H1 (cell line): ENCODE measurements around the gene SLAMF1. TPM values are rescaled to one million over a fixed set of nuclear protein-coding genes. Genes with fewer than 3 reads are reported as not detected.

Experiments
- CTCF ChIA-PET: fragments of 300-600 bp; sonication (Branson Sonifier 250); formaldehyde crosslinking; loops from one replicate; lab custom pipeline; 2021; ENCODE audit not compliant: partially characterized antibody; lab: Charles Lee
- POLR2A ChIA-PET: fragments of 300-600 bp; sonication (Branson Sonifier 250); formaldehyde crosslinking; loops from one replicate; lab custom pipeline; 2021; ENCODE audit warnings: inconsistent platforms; ENCODE audit not compliant: partially characterized antibody; lab: Charles Lee
- DNase-seq, 2 experiments: peaks; one replicate each; pipeline versions ENCODE4 v3.0.0 to v3.0.0-alpha.2; 2010 to 2022; ENCODE audit warnings: low spot score in 2 of 2, low read depth in 1 of 2, mixed read lengths in 1 of 2
- FAIRE-seq: peaks from 2 replicates; lab custom pipeline; 2011; peaks lifted over from hg19 to GRCh38; lab: Jason Lieb, UNC
- H2AFZ ChIP-seq: 2 replicates; pipeline ENCODE4 v1.8.1; 2012; ENCODE audit warnings: low read length, inconsistent platforms
- H2AK5ac ChIP-seq: 2 replicates; pipeline ENCODE4 v1.6.1; 2013; ENCODE audit warnings: low read depth, low read length
- H2BK120ac ChIP-seq: replicated peaks from 2 replicates; pipeline ENCODE3; 2013; ENCODE audit warnings: low read depth, low read length, inconsistent platforms
- H2BK12ac ChIP-seq: 2 replicates; pipeline ENCODE4 v1.6.1; 2013; ENCODE audit warnings: low read depth, low read length
- H2BK15ac ChIP-seq: 2 replicates; pipeline ENCODE4 v1.6.1; 2013; ENCODE audit warnings: low read length
- H2BK20ac ChIP-seq: 2 replicates; pipeline ENCODE4 v1.6.1; 2013; ENCODE audit warnings: low read length
- H2BK5ac ChIP-seq: 2 replicates; pipeline ENCODE4 v1.6.1; 2013; ENCODE audit warnings: low read depth, low read length
- H3K14ac ChIP-seq: 2 replicates; pipeline ENCODE4 v1.6.1; 2013; ENCODE audit warnings: inconsistent platforms; ENCODE audit not compliant: insufficient read length
- H3K18ac ChIP-seq: 2 replicates; pipeline ENCODE4 v1.6.1; 2013; ENCODE audit warnings: low read length; ENCODE audit errors: extremely low read depth
- H3K23ac ChIP-seq: 2 replicates; pipeline ENCODE4 v1.6.1; 2013; ENCODE audit warnings: inconsistent platforms; ENCODE audit not compliant: insufficient read length
- H3K23me2 ChIP-seq: 2 replicates; pipeline ENCODE4 v1.6.1; 2013; ENCODE audit warnings: low read depth, low read length
- H3K27ac ChIP-seq: 2 replicates; pipeline ENCODE4 v1.6.1; 2011; ENCODE audit warnings: low read depth, low read length, inconsistent platforms
- H3K27me3 ChIP-seq, 4 experiments: replicated peaks in 1 of 4; 1 replicate in 1 of 4; 2 replicates in 3 of 4; pipeline versions ENCODE4 v1.6.1 to v1.8.1; 2011 to 2013; ENCODE audit warnings: low read length in 3 of 4, mild to moderate bottlenecking in 3 of 4, inconsistent platforms in 2 of 4, mixed read lengths in 2 of 4, moderate library complexity in 1 of 4; ENCODE audit not compliant: control insufficient read depth in 3 of 4, insufficient read depth in 3 of 4; ENCODE audit errors: extremely low read depth in 1 of 4
- H3K36me3 ChIP-seq, 4 experiments: 2 replicates each; pipeline versions ENCODE4 v1.6.1 to v1.8.1; 2011 to 2013; ENCODE audit warnings: mild to moderate bottlenecking in 4 of 4, low read length in 3 of 4, moderate library complexity in 2 of 4, control low read depth in 1 of 4, inconsistent platforms in 1 of 4; ENCODE audit not compliant: insufficient read depth in 4 of 4, control insufficient read depth in 2 of 4
- H3K4ac ChIP-seq: replicated peaks from 2 replicates; pipeline ENCODE3; 2013; ENCODE audit warnings: low read length, low read depth, mixed read lengths, inconsistent platforms; ENCODE audit not compliant: insufficient read length
- H3K4me1 ChIP-seq, 4 experiments: replicated peaks in 1 of 4; 1 replicate in 1 of 4; 2 replicates in 3 of 4; pipeline versions ENCODE4 v1.6.1 to v1.8.1; 2011 to 2013; ENCODE audit warnings: low read length in 3 of 4, inconsistent platforms in 2 of 4, mixed read lengths in 1 of 4; ENCODE audit not compliant: insufficient read depth in 4 of 4, control insufficient read depth in 3 of 4
- H3K4me2 ChIP-seq, 2 experiments: 2 replicates each; pipeline versions ENCODE4 v1.6.1 to v1.8.1; 2011 to 2013; ENCODE audit warnings: low read depth in 2 of 2, low read length in 2 of 2, control low read depth in 1 of 2, inconsistent platforms in 1 of 2, mild to moderate bottlenecking in 1 of 2; ENCODE audit not compliant: insufficient read depth in 1 of 2
- H3K4me3 ChIP-seq, 4 experiments: fragments of 200-600, 300-600 bp in 1 of 4; sonication (generic), shearing (Covaris generic), sonication (Bioruptor Twin) in 1 of 4; 2 replicates each; pipeline versions ENCODE4 v1.5.1 to v1.8.1; 2011 to 2016; ENCODE audit warnings: low read length in 4 of 4, low read depth in 3 of 4, control low read depth in 2 of 4, inconsistent platforms in 2 of 4, mild to moderate bottlenecking in 2 of 4, mixed read lengths in 1 of 4, moderate library complexity in 1 of 4; ENCODE audit not compliant: insufficient read depth in 2 of 4; ENCODE audit errors: extremely low read depth in 1 of 4
- H3K56ac ChIP-seq: replicated peaks from 2 replicates; pipeline ENCODE3; 2013; ENCODE audit warnings: low read depth, mild to moderate bottlenecking, mixed read lengths, low read length, inconsistent platforms; ENCODE audit not compliant: insufficient read length
- H3K79me1 ChIP-seq: 2 replicates; pipeline ENCODE4 v1.6.1; 2013; ENCODE audit warnings: low read depth, low read length, control low read depth
- H3K79me2 ChIP-seq, 2 experiments: 2 replicates each; pipeline versions ENCODE4 v1.6.1 to v1.8.1; 2012 to 2013; ENCODE audit warnings: low read length in 2 of 2, mild to moderate bottlenecking in 2 of 2, inconsistent platforms in 1 of 2; ENCODE audit not compliant: insufficient read depth in 2 of 2, control insufficient read depth in 1 of 2
- H3K9ac ChIP-seq, 4 experiments: replicated peaks in 1 of 4; 1 replicate in 1 of 4; 2 replicates in 3 of 4; pipeline versions ENCODE4 v1.6.1 to v1.8.1; 2011 to 2013; ENCODE audit warnings: low read depth in 3 of 4, low read length in 3 of 4, control low read depth in 2 of 4, mild to moderate bottlenecking in 2 of 4, moderate library complexity in 2 of 4, inconsistent platforms in 1 of 4; ENCODE audit errors: extremely low read depth in 1 of 4
- H3K9me3 ChIP-seq, 2 experiments: 2 replicates each; pipeline versions ENCODE4 v1.6.1 to v1.8.1; 2012 to 2013; ENCODE audit warnings: mild to moderate bottlenecking in 2 of 2, moderate library complexity in 2 of 2, control low read depth in 1 of 2, inconsistent platforms in 1 of 2, low read depth in 1 of 2, low read length in 1 of 2, mixed read lengths in 1 of 2; ENCODE audit not compliant: insufficient read depth in 2 of 2
- H4K20me1 ChIP-seq, 2 experiments: replicated peaks in 1 of 2; 2 replicates each; pipeline versions ENCODE3 to v1.8.1; 2011 to 2013; ENCODE audit warnings: inconsistent platforms in 2 of 2, low read length in 2 of 2, mild to moderate bottlenecking in 1 of 2; ENCODE audit not compliant: insufficient read depth in 2 of 2, control insufficient read depth in 1 of 2
- H4K5ac ChIP-seq: 2 replicates; pipeline ENCODE4 v1.6.1; 2013; ENCODE audit warnings: low read length, low read depth, mixed read lengths, inconsistent platforms; ENCODE audit not compliant: insufficient read length
- H4K8ac ChIP-seq: 2 replicates; pipeline ENCODE4 v1.8.0; 2013; ENCODE audit warnings: mild to moderate bottlenecking, moderate library complexity, low read length, inconsistent platforms; ENCODE audit not compliant: insufficient read depth; ENCODE audit errors: extremely low read depth
- H4K91ac ChIP-seq: replicated peaks from 2 replicates; pipeline ENCODE3; 2013; ENCODE audit warnings: low read length, mixed read lengths, inconsistent platforms; ENCODE audit not compliant: insufficient read length
- BACH1 ChIP-seq: IDR thresholded peaks from 2 replicates; pipeline ENCODE4 v1.6.1; 2012; ENCODE audit warnings: low read length, improper control_type of control experiment
- CBX5 ChIP-seq: fragments of 300-800, 300-1000 bp; sonication (generic); IDR thresholded peaks from 2 replicates; pipeline ENCODE4 v1.7.1; 2016; ENCODE audit warnings: antibody characterized with exemption, low read length, low read depth
- CTBP2 ChIP-seq: IDR thresholded peaks from 2 replicates; pipeline ENCODE4 v1.7.0; 2011; ENCODE audit warnings: borderline replicate concordance, mild to moderate bottlenecking, moderate library complexity, mixed read lengths, low read length; ENCODE audit not compliant: insufficient read depth, insufficient read length
- EP300 ChIP-seq, 2 experiments: IDR thresholded peaks; 1 replicate in 1 of 2; 2 replicates in 1 of 2; pipeline ENCODE4 v1.6.1; 2011 to 2012; ENCODE audit warnings: low read depth in 2 of 2, low read length in 2 of 2, mild to moderate bottlenecking in 2 of 2, borderline replicate concordance in 1 of 2, inconsistent platforms in 1 of 2, moderate library complexity in 1 of 2
- HDAC6 ChIP-seq: IDR thresholded peaks from one replicate; pipeline ENCODE4 v1.7.1; 2012; ENCODE audit warnings: low read depth, mild to moderate bottlenecking, inconsistent platforms, low read length, moderate library complexity
- JUN ChIP-seq: IDR thresholded peaks from 2 replicates; pipeline ENCODE4 v1.6.1; 2011; ENCODE audit warnings: low read depth, mild to moderate bottlenecking, improper control_type of control experiment, low read length
- KDM4A ChIP-seq: IDR thresholded peaks from one replicate; pipeline ENCODE4 v1.7.1; 2012; ENCODE audit warnings: low read depth, mild to moderate bottlenecking, moderate library complexity, low read length, inconsistent platforms; ENCODE audit not compliant: severe bottlenecking
- SAP30 ChIP-seq: fragments of 300-600 bp; sonication (generic); IDR thresholded peaks from 2 replicates; pipeline ENCODE4 v1.7.1; 2012; ENCODE audit warnings: low read length, moderate library complexity, mild to moderate bottlenecking, inconsistent platforms; ENCODE audit not compliant: insufficient read depth, insufficient replicate concordance
- SIRT6 ChIP-seq: IDR thresholded peaks from one replicate; pipeline ENCODE4 v1.7.1; 2012; ENCODE audit warnings: low read length, inconsistent platforms
- SP1 ChIP-seq: IDR thresholded peaks from 2 replicates; pipeline ENCODE4 v1.6.1; 2011; ENCODE audit warnings: low read depth, low read length
- USF2 ChIP-seq: IDR thresholded peaks from 2 replicates; pipeline ENCODE4 v1.6.1; 2011; ENCODE audit warnings: low read length, improper control_type of control experiment
- WGBS, 2 experiments: shearing (Covaris generic) in 1 of 2; methylation state at CpG; one replicate each; pipeline versions ENCODE4 v1.1.6 to v1.1.7; 2013 to 2015; ENCODE audit warnings: low lambda C conversion rate in 2 of 2, mixed read lengths in 2 of 2, inconsistent platforms in 1 of 2, low coverage in 1 of 2, missing lambda C conversion rate in 1 of 2; ENCODE audit not compliant: insufficient replicate concordance in 2 of 2, insufficient coverage in 1 of 2, insufficient read length in 1 of 2; ENCODE audit errors: extremely low coverage in 1 of 2, missing lambda C conversion rate in 1 of 2; 5-methylcytosine and 5-hydroxymethylcytosine counted together
- polyA plus RNA-seq, 7 experiments: library from polyadenylated mRNA; depleted of rRNA in 3 of 7; stranded (reverse) in 5 of 7; unstranded in 2 of 7; fragments of >200 nt in 5 of 7; fragments of 200-250 nt in 2 of 7; gene quantifications; 1 replicate in 5 of 7; 2 replicates in 1 of 7; 4 replicates in 1 of 7; pipeline versions ENCODE4 v1.2.1 to v1.2.3, GENCODE V29; 2011 to 2013; ENCODE audit warnings: missing spikeins in 2 of 7, mixed read lengths in 2 of 7
- total RNA-seq: library from RNA; stranded (reverse); fragmentation: NEBNext Ultra II Directional; extraction: Animal tissue kit (Norgen Biotek cat#: 25700); gene quantifications from 2 replicates; pipeline ENCODE4 v1.2.1, GENCODE V29; 2021

Gene SLAMF1
- total and polyA plus RNA-seq, 2 of the 8 experiments (the other 6 are each of a cell fraction or from before 2014, with no cell fraction given): not detected

GRCh38 chr1:160640359-160641123, 6.3 kb downstream of the SLAMF1 start:
- peaks cover 0 to 3% (median 0%) of the 10 kb centered on the region in 4 experiments; a peak in 1 of 7 replicates for H3K4me1 ChIP-seq
- 93% methylated on average over 2 of the region's 2 CpGs; no CpG with 5 or more reads in 1 of the 2 experiments for WGBS, 2 experiments
- H4K20me1 ChIP-seq: no peaks in the 10 kb centered on the region
- DNase-seq (no peak), FAIRE-seq (no peak)
- H3K18ac ChIP-seq: no peak overlapping the region
- ChIA-PET POLR2A (no interaction called here), CTCF (interaction anchor here (0.6 to 1.2 kb wide), 5 partner anchors 10 to 174 kb away, joined by 3 to 6 read pairs (median 4); no protein-coding TSS in a partner anchor)
- H3K4ac ChIP-seq: no peak overlapping the region
- H3K27ac ChIP-seq: no peak overlapping the region
- no peaks in the 10 kb centered on the region for H3K27me3 ChIP-seq
- H3K4me3 ChIP-seq: no peak overlapping the region
- H3K23ac ChIP-seq: no peak overlapping the region
- H4K5ac ChIP-seq: no peak overlapping the region
- H4K91ac ChIP-seq: no peak overlapping the region
- H2BK120ac ChIP-seq: no peak overlapping the region
- H3K4me2 ChIP-seq: no peak overlapping the region
- no peak overlapping the region for H4K8ac ChIP-seq
- no peaks in the 10 kb centered on the region for H3K36me3 ChIP-seq
- H3K56ac ChIP-seq: no peak overlapping the region
- H2BK15ac ChIP-seq: no peak overlapping the region
- H2AK5ac ChIP-seq: no peak overlapping the region
- no peak overlapping the region for H2BK5ac ChIP-seq
- no peaks in the 10 kb centered on the region for H3K79me1 ChIP-seq
- H3K14ac ChIP-seq: no peak overlapping the region
- no peak overlapping the region for H2BK12ac ChIP-seq
- no peak overlapping the region for H2BK20ac ChIP-seq
- no peak overlapping the region for H2AFZ ChIP-seq
- H3K23me2 ChIP-seq: no peaks in the 10 kb centered on the region
- no peak overlapping the region for H3K9ac ChIP-seq
- no peaks in the 10 kb centered on the region for H3K79me2 ChIP-seq
- H3K9me3 ChIP-seq: no peaks in the 10 kb centered on the region
- TF ChIP-seq CTBP2 (no peak), HDAC6 (no peak), SAP30 (no peak), KDM4A (no peak), SIRT6 (no peak), EP300 (IDR thresholded peaks at IDR 0.05; ENCODE audit: borderline replicate concordance in 1 of 2, low read depth in 2 of 2, low read length in 2 of 2) (no peak), CBX5 (no peak), BACH1 (no peak), SP1 (no peak), JUN (no peak), USF2 (no peak)
